ENCODE results near the gene MAB21L4.
A peak's percentile ranks its signal among the peaks of the same experiment; 100 is the strongest.
"Not testable (repeated sequence)": the region's sequence is repeated elsewhere in the genome, so short reads cannot be mapped to it uniquely, and the experiment has no call there.

MAB21L4 gene

GRCh38 chr2:240855670-240856069, 40.3 kb downstream of the MAB21L4 start:
- DNase-seq, result no peak

GRCh38 chr2:240852671-240853314, 43.2 kb downstream of the MAB21L4 start:
- DNase-seq, result no peak

DNA sequence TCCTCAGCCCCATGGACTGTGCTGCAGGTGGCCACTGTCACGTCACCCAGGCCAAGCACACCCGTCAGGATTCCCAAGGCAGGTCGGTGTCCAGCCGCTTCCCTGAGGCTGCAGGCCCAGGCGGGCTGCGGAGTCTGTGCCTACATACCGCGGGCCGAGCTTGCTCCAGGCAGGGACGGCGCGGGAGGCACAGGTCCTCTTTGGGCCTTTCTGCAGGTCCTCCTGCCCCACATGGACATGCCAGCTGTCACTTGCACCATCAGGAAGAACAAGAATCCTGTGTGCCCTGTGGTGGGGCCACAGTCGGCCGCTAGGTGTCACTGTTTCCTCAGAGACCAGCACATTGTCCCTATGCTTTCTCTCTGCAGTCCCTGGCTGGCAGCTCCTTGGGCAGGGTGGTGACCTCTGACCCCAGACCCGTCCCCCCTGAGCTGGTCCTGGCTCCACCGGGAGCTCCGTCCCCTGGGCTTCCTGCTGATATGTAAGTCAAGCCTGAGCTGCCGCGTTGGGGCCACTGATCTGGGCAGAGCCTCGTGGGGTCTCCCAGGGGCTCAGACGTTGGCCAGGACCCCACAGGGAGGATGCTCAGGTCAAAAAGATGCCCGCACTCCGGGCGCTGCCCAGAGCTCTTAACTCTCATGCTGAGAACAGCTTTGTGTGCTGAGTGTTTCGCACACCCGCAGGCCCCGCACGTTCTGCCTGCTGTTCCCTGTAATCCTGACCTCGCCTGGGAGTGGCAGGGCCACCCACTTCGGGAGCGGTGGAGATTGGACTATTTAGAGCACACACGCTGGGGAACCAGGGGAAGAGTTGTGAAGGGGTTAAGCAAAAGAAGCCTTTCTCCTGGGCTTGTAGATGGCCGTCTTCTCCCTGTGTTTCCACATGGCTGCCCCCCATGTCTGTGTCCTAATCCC, 44.6 kb downstream of the MAB21L4 start:
- DNase-seq, result peak; percentile 59

DNA sequence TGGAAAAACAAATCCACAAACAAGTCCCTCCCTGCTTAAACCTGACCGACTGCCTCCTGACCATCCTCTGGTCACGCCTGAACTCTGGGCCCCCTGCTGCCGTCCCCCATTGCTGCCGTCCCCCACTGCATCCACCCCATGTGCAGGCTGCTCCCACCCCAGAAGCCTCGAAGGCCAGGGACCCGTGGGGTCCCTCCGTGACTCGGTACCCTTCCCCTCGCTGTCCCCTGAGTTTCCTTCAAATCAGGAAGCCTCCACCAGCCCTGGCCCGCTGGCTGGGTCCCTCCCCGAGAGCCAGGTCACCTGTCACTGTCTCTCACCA, 45.2 kb downstream of the MAB21L4 start:
- no peak for DNase-seq

DNA sequence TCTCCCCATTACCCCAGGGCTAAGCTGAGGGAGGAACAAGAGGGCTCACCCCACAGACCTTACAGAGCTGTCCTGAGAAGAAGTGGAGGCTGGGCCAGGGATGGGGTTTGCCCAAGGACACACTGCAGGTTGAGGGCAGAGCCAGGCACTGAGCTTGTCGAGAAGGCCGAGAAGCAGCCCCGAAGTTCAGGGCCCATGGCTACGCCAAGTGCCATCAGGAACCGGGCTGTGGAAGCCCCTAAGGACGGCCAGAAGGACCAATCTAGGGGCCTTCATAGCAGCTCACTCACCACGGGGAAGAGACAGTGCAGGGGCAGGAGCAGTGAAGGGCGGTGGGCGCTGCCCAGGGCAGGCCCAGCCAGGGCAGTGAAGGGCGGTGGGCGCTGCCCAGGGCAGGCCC, 45.9 kb downstream of the MAB21L4 start:
- no peak for DNase-seq

- DNase-seq, result no peak
Measured at GRCh38 chr2:240848900-240849680, 46.9 kb downstream of the MAB21L4 start.

DNA sequence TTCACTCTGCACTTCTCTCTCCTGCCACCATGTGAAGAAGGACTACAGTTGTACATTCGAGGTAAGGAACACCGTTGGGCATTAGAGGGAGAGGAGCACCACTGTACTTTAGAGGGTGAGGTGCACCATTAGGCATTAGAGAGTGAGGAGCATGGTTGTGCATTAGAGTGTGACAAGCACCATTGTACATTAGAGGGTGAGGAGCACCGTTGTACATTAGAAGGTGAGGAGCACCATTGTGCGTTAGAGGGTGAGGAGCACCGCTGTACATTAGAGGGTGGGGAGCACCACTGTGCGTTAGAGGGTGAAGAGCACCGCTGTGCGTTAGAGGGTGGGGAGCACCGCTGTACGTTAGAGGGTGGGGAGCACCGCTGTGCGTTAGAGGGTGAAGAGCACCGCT, 48.1 kb downstream of the MAB21L4 start:
- no peak for DNase-seq

GRCh38 chr2:240846873-240847595, 48.9 kb downstream of the MAB21L4 start:
- no peak for DNase-seq

DNA sequence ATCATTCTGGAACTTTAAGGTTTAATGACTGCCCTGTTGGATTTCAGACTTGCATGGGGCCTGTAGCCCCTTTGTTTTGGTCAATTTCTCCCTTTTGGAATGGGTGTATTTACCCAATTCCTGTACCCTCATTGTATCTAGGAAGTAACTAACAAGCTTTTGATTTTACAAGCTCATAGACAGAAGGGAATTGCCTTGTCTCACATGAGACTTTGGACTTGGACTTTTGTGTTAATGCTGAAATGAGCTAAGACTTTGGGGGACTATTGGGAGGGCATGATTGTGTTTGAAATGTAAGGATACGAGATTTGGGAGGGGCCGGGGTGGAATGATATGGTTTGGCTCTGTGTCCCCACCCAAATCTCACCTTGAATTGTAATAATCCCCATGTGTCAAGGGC, 49.6 kb downstream of the MAB21L4 start:
- DNase-seq, result not testable (repeated sequence)

DNA sequence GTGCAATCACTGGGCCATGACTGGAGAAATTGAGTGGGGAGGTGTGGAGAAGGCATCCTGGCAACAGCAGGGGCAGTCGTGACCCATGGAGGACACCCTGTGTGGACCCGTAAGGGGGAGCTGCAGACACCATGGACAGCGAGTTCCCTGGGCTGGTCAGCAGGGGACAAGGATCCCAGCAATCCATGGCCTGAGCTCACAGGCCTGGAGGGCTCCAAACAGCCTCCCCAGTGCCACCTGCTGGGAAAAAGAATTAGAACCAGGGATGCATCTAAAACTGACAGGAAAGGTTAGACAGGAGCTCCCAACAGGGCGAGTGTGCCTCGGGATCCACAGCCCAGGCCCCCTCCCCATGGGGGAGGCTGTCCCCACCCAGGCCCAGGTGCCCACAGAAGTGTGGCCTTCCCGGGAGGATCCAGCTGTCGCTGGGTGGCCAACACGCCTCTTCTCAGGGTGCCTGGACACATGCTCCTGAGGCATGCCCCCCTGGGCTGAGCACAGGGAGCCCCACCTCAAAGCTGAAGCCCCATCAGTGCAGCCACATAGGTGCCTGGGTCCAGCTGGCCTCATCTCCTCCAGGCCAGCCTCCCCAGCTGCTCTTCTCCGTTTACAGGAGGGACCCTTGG, 55.4 kb downstream of the MAB21L4 start:
- peak; percentile 39 for DNase-seq

GRCh38 chr2:240839152-240840143, 56.5 kb downstream of the MAB21L4 start:
- no peak for DNase-seq

DNA sequence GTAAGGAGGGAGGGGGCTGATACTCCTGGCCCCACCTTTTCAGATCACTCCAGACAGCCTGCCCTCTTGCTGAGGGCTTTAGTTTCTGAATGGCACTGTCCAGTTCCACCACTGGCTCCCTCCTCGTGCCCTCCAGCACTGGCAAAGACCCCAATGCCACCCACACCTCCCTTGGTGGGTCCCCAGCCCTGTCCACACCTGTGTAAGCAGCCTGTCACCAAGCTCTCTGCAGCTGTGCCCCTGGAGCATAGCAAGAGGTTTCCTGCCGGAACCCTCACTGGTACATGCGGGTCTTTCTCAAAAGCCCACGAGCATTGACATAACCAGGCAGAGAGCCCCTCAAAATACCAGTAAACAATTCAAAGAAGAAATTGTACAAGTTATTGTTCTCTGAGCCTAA, 58.3 kb downstream of the MAB21L4 start:
- no peak for DNase-seq

- no peak for DNase-seq
Measured at GRCh38 chr2:240836781-240837467, 59.0 kb downstream of the MAB21L4 start.
